ENCODE results near the gene CFAP70. TPM values are rescaled to one million over a fixed set of nuclear protein-coding genes. Genes with fewer than 3 reads are reported as not detected.

The CFAP70 gene
- total RNA-seq, 1 experiment from 2014 or later, result 2.9 TPM

Other genes starting within 250 kb of the CFAP70 start
- gene NUDT13, start 248.4 kb downstream of the CFAP70 start, total RNA-seq (2021; ENCODE audit: unreplicated experiment), result 1.2 TPM
- 25.4 TPM for gene ECD, start 190.9 kb downstream of the CFAP70 start, total RNA-seq (2021; ENCODE audit: unreplicated experiment)
- 17.5 TPM for gene FAM149B1, start 190.7 kb downstream of the CFAP70 start, total RNA-seq (2021; ENCODE audit: unreplicated experiment)
- gene DNAJC9, start 111.6 kb downstream of the CFAP70 start, total RNA-seq (2021; ENCODE audit: unreplicated experiment), result 40.3 TPM
- gene MRPS16, start 106.2 kb downstream of the CFAP70 start, total RNA-seq (2021; ENCODE audit: unreplicated experiment), result 122 TPM
- gene ANXA7, start 55.2 kb upstream of the CFAP70 start, total RNA-seq (2021; ENCODE audit: unreplicated experiment), result 105 TPM
- gene MSS51, start 74.7 kb upstream of the CFAP70 start, total RNA-seq (2021; ENCODE audit: unreplicated experiment), result 1.7 TPM
- 32.0 TPM for gene PPP3CB, start 137.2 kb upstream of the CFAP70 start, total RNA-seq (2021; ENCODE audit: unreplicated experiment)
- gene USP54, start 232.5 kb upstream of the CFAP70 start, total RNA-seq (2021; ENCODE audit: unreplicated experiment), result 28.0 TPM